GM21529 (cell line): ENCODE results near the gene AGBL1.
"Not testable (repeated sequence)": the region's sequence is repeated elsewhere in the genome, so short reads cannot be mapped to it uniquely, and the experiment has no call there.

Source experiments
- ATAC-seq: cut with Tn5 transposase; IDR thresholded peaks from one replicate; pipeline ENCODE4 v1.9.1; 2021; ENCODE audit not compliant: unreplicated experiment

Gene AGBL1

GRCh38 chr15:86494475-86494874, 414.8 kb downstream of the AGBL1 start:
- no peak for ATAC-seq

DNA sequence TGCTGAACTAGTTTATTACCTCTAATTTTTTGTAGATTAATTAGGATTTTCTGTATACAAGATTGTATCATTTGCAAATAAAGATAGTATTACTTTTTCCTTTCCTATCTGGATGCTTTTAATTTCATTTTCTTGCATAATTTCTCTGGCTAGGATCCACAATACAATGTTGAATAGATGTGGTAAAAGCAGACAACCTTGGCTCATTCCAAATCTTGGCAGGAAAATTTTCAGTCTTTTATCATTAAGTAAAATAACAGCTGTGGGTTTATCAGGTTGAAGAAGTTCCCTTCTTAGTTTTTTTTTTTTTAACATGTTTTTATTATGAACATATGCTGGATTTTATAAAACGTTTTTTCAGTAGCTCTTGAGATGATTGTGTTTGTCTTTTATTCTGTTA, 422.6 kb downstream of the AGBL1 start:
- no peak for ATAC-seq

DNA sequence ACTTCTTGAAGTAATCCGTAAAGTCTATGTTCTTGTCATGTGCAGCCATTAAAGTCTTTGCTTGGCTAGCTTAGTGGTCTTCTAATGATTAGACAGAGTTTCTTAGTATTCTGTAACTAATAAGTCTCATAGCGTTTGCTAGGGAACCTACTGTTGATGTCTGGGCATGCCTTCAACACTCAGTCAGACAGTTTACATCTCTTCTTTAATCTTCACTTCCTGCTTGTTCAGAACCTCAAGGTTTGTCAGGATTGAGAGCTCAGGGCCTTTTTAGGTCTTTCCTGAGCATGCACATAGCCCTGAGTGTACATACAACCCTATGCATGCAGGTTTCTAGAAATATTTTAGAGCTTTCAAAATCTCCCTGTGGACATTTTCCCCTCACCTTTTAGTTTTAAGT, 426.3 kb downstream of the AGBL1 start:
- no peak for ATAC-seq

DNA sequence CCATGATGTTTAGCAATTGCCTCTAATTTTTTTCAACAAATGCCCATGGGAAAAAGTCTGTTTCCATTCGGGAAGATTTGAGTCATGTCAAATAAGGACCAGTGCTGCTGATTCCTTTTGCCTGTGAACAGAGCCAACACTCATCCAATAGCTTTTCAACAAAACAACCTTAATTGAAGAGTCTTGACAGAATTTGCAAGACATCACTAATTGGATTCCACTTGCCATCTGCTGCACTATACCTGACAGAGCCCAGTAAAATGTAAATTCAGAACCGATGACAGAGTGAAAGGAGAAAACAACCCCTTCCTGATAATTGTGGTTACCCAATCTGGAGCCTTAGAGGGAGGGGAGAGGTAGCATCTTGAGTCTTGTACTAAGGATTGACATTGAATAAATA, 426.7 kb downstream of the AGBL1 start:
- no peak for ATAC-seq

- ATAC-seq = no peak
Observed at GRCh38 chr15:86515625-86516024, 436.0 kb downstream of the AGBL1 start.

DNA sequence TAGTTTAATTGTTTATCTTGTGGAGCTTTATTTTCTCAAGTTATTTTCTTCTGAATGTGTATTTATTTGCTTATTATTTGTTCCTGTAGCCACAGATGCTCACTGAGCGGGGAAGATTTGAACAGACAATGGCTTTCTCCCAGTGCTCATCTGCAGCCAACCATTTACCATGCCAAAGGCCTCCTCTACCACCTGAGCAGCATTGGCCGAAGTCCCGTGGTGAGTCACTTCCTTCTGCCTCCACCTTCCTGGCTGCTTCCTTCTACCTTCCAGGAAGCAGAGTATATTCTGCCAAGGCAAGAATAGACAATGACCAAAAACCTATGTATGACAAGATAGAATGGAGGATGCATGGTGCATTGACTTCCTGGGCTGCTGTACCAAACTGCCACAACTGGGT, 443.1 kb downstream of the AGBL1 start:
- ATAC-seq = no peak

DNA sequence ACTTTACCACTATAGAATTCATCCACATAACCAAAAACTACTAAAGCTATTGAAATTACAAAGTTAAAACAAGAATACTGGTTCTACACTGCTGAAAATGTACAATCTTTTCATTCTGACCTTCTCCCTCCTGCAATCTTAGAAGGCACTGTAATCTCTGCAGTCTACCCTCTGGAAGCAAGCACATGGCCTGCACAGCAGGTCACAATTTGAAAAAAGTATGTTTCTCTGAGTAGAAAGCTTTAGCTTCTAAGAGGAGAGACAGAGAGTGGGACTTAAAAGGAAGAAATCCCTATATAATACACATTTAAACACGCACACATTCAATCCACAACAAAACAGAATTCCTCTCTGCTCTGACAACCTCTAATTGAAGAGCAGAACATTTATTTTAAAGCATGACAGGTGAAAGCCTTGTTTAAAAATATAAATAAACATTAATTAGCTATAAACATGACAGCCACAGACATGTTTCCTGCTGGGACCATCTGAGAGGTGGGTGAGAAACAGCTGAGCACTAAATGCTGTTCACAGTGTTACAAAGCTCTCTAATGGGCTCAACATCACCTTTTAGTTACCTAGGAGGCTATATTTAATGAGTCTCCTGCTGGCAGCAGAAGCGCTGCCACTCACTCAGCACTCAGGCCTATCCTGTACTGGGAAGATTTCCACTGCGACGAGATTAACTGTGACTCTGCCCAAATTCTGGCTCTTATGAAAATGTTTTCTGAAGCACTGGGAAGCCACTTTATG, 447.4 kb downstream of the AGBL1 start:
- ATAC-seq = no peak

GRCh38 chr15:86528094-86528493, 448.4 kb downstream of the AGBL1 start:
- not testable (repeated sequence) for ATAC-seq

- ATAC-seq = no peak
Observed at GRCh38 chr15:86538141-86538540, 458.5 kb downstream of the AGBL1 start.

DNA sequence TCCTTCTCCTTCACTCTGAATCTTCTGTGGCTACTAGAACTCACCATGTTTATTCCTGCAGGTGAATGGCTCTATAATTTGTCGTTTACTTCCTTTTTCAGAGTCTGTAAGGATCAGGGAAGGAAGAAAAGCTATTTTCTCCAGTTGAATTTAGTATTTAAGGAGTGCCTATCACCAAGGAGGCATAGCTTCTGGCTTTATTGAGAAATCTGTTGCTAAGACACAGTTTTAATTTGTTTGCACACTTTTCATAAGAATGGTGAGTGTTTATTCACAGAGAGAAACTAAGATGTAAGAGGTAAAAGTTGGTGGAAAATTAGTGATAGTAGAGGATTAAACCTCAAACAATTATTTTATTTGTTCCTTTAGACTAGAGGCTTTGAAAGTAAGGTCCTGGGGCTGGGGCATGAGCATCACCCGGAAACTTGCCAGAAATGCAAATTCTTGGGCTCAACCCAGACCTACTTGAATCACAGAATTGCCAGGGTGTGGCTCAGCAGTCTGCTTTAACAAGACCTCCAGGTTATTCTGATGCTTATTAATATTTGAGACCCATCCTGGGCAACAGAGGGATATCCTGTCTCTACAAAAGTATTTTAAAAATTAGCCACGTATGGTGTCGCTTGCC, 461.3 kb downstream of the AGBL1 start:
- ATAC-seq = no peak

GRCh38 chr15:86541540-86541939, 461.9 kb downstream of the AGBL1 start:
- no peak for ATAC-seq

- ATAC-seq = no peak
Observed at GRCh38 chr15:86550075-86550474, 470.4 kb downstream of the AGBL1 start.

GRCh38 chr15:86553108-86553507, 473.4 kb downstream of the AGBL1 start:
- no peak for ATAC-seq

DNA sequence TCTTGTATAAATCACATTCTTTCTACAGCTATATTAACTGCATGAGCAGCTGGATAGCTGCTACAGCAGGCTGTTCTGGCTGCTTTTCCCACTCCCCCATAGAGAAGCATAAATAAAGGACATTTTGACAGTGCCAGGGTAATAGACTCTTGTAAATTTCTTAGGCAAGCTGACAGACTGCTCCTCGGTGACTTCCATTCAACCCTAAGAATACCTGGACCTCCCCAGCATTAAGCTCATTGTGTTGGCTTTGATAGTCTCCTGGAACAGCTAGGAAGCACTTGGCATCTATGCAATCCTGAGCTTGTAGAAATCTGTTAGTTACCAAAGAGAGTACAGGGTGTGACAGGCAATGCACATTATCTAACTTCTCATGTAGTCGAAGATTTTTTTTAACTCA, 475.4 kb downstream of the AGBL1 start:
- ATAC-seq = no peak

GRCh38 chr15:86555939-86556338, 476.3 kb downstream of the AGBL1 start:
- no peak for ATAC-seq

DNA sequence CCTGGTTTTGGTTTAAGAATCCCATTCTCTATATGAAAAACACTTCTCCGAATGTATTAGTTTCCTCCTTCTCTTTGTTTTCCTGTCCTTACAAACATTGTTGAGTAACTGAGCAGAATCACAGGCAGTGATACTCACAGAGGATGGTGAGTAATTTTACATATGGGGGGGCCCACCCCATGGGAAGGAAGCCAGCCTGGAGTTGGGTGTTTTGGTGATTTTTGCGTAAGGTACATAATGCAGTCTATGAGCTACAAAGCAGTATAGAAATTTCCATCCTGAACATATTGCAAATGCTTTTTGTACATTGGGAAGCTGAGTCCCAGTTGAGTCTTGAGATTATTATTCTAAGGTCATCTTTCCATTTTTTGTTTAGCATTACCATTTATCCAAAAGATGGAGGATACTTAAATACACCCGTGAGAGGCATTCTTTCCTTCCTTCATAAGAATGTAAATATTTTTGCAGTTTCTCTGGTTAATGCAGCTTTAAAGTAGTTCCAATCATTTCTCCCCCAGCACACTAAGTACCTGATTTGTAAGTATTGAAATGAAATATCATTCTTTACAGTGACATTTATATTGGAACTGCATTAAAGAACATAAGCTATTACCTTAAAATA, 476.8 kb downstream of the AGBL1 start:
- ATAC-seq = no peak

DNA sequence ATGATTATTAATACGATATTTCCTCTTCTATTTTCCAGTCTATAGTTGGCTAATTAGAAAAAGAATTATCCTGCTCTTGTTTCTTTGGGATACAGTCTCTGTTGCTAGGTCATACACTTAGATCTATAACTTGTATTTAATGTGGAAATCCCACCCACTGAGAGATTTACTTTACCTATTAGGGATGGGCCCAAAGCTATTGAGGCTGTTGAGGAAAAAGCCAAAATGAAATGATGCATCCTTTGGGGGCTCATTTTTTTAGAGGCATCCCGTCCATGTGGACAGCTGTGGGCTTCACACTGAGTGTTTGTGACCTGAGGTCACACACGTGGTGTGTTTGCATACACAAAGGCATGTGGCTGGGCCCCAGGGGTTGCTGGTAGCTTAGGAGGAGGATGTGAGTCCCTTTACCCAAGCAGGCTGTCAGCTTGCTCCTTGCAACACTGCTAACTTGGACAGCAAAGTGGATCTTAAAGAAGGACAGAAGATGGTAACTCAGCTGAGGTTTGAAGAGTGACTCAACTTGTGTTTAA, 477.4 kb downstream of the AGBL1 start:
- no peak for ATAC-seq

DNA sequence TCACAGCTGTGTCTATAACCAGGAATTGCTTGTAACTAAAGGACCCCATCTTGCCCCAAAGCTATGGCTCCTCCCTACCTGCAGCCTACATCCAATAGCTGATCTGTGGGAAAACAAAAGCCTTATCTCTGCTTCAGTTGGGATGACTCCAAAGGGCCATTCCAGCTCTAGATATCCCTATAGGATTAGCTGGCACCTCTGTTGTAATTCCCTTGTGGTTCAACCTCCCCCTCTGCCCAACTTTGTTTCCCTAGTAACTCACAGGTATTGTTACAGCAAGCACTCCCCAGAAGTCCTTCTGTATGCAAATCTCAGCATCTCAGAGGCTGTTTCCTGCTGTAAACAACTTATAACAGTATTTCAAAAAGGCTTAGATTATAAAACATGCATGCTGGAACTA, 478.6 kb downstream of the AGBL1 start:
- ATAC-seq = no peak

GRCh38 chr15:86558686-86559085, 479.0 kb downstream of the AGBL1 start:
- no peak for ATAC-seq

DNA sequence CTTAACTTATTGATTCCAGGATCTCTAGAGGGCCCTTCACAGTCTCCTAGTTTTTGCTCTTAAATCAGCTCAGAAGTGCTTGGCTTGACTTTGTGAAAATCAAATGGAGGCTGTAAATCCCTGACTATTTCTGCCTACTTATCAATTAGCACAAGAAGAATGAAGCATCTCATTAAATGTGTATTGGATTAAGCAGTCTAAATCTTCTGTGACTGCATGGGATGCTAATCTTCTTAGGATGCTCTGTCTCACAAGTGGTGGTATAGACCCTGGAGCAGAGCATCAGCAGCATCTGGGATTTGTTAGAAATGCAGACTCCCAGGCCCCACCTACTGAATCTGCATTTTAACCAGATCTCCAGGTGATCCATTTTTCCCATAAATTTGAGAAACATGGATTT, 488.7 kb downstream of the AGBL1 start:
- ATAC-seq = no peak

- ATAC-seq = no peak
Observed at GRCh38 chr15:86570738-86571137, 491.1 kb downstream of the AGBL1 start.

DNA sequence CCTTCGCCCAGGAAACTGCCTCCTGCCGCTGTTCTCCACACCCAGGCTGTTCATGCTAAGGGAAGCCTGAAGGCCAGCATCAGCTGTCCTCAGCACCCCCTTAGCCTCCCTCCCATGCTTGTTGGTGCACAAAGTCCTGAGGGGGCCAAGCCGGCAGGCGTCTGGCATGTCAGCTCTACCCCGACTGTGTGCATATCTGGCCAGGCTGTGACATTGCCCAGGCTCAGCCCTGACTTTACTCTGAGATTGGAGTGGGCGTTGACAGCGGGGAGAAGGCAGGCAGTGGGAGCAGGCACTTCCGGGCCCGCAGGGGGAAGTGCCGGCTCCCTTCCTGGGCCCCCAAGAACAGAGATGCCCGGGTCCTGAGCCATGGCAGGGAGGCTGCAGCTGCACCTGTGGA, 492.2 kb downstream of the AGBL1 start:
- ATAC-seq = no peak
